Inflammatory macrophage treated with lipopolysaccharide for 1 hour (primary cell): ENCODE measurements around the gene SERTAD2.

Source experiments
- DNase-seq, 2 donors: peaks; one replicate each; pipeline ENCODE4 v3.0.0-alpha.2; 2020 to 2022

The SERTAD2 gene, protein sequence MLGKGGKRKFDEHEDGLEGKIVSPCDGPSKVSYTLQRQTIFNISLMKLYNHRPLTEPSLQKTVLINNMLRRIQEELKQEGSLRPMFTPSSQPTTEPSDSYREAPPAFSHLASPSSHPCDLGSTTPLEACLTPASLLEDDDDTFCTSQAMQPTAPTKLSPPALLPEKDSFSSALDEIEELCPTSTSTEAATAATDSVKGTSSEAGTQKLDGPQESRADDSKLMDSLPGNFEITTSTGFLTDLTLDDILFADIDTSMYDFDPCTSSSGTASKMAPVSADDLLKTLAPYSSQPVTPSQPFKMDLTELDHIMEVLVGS

DNA sequence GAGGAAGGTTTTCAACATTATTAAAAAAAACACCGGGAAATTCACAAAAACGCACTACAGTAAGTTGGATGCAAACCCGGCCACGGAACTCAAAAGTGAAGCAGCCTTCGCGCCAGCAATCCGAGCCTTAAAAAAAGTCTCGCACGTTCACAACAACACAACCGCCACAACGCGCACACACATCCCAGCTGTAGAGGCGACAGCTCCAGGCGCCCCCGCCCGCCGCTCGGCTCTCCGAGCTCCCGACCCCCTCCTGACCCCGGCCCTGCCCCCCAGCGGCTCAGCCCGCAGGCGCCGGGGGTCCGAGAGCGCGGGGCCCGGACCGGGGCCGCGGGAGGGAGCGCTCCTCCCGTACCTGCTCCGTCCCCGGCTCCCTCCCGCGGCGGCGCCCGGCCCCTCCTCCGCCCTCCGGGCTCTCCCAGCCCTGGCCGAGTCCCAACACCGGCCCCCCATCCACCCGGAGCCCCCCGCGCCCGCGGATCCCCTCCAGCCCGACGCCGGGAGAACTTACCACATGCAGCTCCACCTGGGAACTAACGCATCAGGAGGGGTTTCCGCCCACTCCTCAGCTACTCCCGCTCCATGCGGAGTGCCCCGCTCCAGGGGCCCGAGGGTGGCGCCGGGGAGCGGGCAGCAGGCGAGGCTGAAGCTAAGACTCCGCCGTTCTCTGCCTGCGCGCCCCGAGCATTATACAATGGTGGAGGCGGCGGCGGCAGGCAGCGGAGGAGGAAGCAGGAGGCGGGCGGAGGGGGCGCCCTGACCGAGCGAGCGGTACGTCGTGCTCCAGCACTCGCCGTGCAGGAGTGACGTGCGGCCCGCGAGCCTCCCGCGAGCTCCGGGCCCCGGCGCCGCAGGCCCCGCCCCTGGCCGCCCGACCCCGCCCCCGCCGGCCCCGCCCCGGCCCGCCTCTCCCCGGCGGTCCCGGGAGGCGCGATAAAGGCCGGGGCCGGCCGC, at the start of gene SERTAD2:
Gene SERTAD2 (minus strand): TSS at position 805 of the 954 bp plus-strand sequence. CDS start 17,042 bp downstream, outside the sequence.
- DNase-seq = peak; percentile 71 to 77

DNA sequence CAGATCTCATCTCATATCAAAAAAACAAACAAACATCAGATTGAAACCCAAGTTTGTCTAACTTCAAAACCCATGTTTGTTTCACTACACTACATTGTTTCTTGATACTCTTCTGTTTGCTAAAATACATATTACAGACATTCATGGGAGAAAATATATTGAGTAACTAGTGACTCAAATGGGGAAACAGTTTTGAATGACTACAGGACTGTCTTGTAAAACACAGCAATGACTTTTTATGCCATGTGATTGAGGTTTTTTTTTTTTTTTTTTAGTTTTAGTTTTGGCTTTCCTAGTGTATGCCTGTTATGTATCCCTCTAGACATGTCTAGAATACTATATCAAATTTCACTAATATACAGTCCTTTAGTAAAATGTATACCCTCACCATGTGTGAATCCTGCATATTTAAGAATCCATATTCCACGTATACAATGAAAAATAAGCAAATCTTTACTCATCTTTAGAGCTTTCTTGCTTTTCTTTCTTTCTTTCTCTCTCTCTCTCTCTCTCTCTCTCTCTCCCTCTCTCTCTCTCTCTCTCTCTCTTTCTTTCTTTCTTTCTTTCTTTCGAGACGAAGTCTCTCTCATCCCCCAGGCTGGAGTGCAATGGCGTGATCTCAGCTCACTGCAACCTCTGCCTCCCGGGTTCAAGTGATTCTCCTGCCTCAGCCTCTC, 46.6 kb upstream of the SERTAD2 start:
- peak; percentile 89 to 92 for DNase-seq

DNA sequence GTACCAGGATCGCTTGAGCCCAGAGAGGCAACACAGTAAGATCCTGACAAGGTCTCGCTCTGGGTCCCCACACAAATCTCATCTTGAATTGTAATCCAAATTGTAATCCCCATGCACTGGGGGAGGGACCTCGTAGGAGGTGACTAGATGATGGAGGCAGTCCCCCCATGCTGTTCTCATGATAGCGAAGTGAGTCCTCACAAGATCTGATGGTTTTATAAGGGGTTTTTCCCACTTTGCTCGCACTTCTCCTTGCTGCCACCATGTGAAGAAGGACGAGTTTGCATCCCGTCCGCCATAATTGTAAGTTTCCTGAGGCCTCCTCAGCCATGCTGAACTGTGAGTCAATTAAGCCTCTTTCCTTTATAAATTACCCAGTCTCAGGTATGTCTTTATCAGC, 46.0 kb upstream of the SERTAD2 start:
- DNase-seq = peak; percentile 62 to 87

DNA sequence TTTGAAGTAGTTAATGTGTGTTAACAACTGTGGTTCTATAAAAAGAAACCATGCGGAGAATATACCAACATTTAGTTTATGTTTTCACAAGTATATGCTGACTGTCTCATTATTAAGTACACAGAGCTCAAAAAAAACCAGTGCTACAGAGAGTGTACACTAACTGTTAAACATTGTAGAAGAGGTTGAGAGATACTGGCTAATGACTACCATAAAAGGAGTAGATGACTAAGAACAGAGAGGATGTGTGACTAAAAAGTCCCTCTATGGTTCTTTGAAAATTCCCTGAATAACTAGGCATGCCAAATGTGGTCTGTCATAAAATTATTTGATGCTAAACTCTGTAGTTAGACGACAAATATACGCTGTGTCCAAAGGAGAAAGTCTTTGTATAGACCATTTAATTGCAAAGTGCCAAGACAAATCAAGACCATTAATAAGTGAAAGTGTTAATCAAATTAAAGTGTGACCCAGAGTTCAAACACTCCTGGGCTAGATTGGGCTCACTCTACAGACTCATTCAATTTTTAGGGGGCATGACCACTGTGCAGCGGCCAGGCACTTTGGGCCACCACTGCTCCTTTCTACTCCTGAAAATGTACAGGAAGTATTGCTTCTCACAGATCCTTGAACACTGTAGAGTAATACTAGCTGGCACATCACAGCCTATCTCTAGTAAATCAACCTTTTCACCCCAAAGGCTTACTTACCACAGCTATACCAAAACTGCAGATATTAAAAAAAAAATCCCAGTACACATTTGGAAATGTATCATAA, 45.1 kb upstream of the SERTAD2 start:
- DNase-seq = peak; percentile 70 to 90

DNA sequence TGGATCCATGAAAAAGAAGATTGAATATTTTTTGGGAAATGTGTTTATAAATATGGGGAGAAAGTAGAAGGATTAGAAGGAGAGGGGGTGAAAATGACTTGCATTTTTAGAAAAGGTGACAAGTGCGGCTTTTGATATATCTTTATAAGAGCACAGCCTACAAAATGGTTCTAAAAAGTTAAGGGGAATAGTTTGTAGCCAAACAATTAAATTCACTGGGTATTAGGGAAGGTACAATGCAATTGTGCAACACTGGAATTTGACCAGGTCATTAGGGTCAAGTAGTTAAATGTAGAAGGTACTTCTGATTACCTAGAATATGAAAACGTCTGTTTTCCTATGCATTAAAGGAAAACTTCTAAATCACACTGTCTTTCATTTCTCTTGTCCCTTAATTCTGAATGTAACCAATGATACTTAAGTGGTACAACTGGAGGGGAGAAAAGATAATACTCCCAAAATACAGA, 44.5 kb upstream of the SERTAD2 start:
- no peak for DNase-seq

DNA sequence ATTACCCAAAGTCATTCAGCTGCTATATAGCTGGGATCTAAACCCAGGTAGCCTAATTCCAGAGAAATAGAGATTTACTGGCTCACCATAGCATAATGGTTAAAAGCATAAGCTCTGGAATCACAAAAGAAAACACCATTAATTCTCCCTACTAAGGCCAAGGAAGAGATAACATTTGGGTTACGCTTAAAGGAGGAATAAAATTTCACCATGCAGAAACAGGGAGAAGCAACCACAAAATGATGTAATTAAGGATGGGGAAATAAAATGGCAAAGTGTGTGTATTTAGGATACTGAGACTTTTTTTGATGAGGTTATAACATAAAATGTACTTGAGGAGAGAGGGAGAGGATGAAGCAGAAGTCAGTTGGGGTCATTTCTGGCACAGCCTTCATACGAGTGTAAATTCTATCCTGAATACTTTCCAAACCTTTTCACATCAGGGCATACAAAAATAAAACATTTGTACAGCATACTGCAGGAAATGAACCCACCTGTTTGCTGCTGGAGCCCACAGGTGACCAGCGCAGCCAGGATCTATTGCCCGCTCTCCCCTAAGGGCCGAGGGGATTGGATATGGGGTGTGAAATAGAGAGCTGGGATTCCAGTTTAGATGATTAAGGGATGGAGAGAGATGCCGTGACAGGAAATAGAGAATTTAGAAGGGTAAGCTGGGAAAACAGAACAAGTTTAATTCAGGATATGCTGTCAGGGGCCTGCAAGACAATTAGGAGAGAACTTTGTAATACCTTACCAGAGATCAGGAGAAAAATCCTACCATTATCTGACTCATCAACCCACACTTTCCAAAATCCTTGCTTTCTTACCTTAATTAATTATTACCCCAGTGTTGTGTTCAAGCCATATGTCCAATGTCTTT, 43.8 kb upstream of the SERTAD2 start:
- peak; percentile 62 to 69 for DNase-seq

DNA sequence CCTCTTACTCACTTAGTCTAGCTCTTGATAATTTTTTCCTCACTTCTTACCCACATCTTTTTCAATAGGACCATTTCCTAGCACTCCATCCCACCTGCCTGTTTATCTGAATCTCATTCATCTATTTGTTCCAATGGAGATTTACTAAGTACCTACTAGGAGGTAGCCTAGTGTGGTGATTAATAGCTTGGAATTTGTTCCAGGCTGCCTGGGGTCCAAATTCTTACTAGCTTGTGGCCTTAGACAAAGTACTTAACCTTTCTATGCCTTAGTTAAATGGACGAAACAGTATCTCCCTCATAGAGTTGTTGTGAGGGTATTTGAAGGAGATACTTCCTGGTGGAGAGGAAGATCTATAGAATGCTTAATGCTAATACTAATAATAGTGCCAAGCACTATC, 42.9 kb upstream of the SERTAD2 start:
- DNase-seq = no peak

DNA sequence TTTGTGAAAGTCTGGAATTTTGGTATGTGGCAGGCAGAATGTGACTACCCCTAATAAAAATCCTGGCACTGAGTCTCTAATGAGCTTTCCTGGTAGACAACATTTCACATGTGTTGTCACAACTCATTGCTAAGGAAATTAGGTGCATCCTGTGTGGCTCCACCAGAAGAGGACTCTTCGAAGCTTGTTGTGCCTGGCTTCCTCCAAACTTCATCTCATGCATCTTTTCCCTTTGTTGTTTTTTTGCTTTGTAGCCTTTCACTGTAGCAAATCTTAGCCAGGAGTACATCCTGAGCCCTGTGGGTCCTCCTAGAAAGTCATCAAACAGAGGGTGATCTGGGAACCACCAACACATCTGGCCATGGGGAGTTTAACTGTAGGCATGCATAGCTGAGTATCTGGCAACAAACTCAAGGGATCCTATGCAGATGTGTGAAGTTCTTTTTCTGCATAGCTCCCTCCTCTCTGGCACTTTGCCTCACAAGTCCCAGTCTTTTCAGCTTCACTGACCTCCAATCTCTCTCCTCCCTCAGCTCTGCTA, 42.1 kb upstream of the SERTAD2 start:
- no peak for DNase-seq

DNA sequence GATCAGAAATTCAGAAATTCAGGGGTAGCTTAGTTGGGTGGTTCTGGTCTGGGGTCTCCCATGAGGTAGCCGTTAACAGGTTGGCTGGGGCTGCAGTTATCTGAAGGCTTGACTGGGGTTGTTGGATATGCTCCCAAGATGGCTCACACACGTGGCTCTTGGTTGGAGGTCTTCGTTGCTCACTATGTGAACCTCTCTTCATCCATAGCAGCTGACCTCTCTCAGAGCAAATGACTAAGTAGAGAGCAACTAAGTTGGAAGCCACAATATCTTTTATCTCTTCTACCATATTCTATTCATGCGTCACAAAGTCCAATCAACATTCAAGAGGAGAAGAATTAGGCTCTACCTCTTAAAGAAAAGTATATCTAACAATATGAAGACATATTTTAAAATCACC, 38.7 kb upstream of the SERTAD2 start:
- DNase-seq = no peak

DNA sequence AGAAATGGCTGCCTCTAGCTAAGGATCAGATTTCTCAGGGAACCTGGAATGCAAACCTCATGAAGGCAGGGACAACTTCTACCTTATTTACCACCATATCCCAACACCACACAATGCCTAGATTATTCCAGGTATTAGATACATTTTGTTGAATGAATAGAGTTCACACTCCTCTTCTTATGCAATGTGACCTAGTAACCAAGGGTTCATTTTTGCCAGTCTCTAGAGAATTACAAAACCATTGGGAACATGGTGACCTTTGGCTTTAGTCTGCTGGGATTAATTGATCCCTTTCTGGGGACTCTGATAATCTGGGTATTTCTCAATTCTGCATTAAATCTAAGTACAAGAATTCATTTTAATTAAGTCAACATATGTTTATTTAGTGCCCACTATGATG, 35.2 kb upstream of the SERTAD2 start:
- no peak for DNase-seq

DNA sequence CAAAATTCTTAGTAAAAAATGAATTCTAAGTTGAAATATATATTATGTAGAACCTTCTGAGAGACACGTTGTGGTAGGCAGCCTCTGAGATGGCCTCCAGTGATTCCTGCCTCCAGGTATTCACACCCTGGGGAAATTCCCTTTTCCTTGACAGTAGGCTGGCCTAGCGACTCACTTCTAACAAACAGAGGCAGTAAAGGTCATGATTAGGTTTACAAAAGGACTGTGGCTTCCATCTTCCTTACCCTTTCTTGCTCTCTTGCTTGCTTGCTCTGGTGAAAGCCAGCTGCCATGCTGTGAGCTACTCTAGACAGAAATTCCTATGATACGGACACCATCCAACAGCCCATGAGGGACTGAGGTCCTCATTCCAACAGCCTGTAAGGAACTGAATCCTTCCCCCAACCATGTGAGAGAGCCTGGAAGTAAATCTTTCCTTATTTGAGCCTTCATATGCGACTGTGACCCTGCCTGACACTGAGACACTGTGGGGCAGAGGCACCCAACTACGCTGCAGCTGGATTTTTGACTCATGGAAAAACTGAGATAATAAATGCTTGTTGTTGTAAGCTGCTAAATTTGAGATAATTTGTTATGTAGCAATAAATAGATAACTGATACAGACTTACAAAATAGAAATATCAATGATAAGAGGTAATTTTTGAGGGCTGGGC, 32.7 kb upstream of the SERTAD2 start:
- no peak for DNase-seq

DNA sequence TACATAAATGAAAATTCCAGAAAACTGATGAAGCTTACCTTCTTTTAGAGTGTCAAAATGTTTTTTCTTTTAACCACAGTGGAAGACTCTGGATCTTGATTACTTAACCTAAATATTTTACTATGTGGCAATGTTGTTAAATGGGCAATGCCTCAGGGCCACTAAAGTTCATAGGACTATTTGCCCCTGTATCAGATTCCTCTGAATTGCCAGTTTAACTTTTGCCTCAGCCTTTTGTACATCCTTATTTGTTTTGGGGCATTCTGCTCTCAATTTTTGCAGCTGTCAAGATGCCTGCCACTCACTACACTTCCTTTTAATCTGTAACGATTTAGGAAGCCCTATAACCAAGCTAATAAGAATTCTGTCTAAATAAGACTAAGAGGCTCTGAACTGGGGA, 31.7 kb upstream of the SERTAD2 start:
- peak; percentile 65 to 71 for DNase-seq

DNA sequence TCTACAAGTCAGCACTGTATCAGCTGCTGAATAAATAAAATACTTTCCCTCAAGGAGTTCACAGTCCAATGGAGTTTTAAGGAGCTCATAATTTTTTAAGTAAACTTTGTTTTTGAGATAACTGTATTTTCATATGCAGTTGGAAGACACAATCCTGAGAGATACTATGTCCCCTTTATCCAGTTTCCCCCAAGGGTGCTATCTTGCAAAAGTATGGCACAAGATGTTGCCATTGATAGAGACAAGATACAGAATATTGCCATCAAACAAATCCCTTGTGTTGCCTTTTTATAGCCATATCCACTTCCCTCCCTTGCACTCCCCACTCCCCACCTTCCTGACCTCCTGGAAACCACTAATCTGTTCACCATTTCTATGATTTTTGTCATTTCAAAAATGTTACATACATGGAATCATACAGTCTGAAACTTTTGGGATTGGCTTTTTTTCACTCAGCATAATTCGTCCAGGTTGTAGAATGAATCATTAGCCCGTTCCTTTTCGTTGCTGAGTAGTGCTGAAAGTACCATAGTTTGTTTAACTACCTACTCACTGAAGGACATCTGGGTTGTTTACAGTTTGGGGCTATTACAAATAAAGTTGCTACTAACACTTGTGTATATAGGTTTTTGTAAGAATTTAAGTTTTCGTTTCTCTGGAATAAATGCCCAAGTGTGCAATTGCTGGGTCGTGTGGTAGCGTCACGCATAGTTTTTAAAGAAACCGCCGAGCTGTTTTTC, 30.2 kb upstream of the SERTAD2 start:
- DNase-seq = no peak

DNA sequence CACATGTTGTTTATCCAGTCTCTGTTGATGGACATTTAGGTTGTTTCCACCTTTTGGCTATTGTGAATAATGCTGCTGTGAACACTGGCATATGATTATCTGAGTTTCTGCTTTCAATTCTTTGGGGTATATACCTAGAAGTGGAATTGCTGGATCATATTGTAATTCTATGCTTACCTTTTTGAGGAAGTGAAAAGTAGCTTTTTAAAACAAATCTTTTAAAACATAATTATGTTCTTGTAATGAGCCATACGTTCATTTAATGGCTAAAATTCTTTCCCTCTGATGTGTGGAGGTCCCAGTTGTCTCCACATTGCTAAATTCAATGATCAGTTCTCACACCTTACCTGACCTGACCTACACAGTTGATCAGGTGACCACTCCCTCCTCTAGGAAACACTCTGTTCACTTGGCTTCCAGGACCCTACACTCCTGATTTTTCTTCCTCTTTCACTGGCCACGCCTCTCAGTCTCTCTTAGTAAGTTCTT, 27.8 kb upstream of the SERTAD2 start:
- no peak for DNase-seq

DNA sequence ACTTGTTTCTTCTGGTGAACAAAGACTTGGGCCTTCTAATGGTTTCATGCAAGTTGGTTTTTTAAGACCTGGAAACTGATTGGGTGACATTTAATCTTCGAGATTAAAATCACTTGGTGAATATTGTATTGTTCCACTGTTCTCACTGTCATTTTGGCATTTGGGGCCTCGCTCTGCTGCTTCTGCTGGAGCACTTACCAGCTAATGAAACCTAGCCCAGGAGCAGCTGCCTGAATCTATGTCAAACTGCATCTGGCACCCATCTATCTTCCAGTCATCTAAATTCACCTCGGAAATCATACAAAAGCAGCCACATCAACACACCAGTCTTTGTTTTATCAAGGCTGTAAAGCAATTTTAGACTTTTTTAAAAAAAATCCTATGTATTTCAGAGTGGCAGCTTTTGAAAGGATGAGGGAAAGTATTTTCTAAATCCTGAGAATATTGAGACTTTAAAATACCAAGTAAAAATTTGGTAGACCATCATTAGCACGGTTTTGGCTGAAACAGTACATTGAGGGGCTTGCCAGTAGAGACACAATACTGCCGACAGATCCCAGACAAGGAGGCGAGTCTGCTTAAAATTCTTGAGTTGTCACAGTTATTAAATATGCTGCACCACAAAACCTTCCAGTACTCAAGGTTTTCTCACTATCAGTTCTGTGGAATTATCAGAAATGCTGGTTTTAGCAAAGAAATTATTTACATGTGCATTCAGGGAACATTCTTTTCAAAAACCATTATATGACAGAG, 26.1 kb upstream of the SERTAD2 start:
- DNase-seq = no peak

DNA sequence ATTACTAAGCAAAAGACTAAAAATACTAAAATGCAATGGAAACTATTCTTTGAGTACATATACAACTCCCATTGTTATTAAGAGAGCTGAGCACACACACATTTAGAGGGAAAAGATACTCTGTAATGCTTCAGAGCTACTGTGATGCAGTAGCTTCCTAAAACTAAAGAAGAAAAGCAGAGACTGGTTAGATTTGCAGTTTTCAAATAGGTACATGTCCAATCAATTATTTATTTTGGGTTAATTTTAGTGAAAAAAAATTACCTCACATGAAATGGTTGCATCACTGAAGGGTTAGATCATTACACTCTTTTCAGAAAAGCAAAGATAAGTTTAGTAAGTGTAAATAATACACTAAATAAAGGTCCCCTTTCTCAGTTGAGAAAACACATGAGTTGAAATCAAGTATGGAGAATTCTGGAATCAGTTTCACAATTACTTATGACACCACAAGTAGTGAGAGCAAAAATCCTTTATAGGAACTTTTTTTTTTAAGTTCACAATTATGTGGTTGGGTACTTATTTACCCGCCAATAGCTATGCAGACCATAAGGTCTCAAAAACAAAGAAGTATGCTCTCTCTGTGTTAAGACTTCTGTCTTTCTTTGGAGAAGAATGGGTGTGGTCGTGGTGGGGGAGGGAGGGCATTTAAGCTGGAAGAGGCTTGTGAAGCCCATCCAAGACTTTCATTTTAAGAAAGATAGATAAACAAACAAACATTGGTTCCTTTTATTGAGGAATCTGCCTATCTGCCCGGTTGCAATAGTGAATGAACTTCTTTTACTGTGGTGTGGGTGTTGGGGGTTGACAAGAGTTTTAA, 25.3 kb upstream of the SERTAD2 start:
- DNase-seq = peak; percentile 42 to 52

DNA sequence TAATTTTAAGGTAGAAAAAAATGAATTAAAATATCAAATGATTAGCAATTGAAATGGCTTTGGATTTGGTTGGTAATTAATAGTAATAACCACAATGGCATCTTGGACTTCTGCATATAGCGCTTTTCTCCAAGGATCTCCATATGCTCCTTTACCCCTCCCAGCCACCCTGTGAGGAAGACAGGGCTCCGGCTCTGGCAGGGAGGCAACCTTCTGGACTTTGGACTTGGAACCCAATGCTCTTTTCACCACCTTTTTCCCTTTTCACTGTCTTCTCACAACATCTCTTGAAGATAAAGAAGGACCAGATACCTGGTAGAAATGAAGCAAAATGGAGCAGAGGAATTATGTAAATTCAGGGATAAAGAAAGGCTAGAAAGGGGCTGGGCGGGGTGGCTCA, 23.8 kb upstream of the SERTAD2 start:
- no peak for DNase-seq

DNA sequence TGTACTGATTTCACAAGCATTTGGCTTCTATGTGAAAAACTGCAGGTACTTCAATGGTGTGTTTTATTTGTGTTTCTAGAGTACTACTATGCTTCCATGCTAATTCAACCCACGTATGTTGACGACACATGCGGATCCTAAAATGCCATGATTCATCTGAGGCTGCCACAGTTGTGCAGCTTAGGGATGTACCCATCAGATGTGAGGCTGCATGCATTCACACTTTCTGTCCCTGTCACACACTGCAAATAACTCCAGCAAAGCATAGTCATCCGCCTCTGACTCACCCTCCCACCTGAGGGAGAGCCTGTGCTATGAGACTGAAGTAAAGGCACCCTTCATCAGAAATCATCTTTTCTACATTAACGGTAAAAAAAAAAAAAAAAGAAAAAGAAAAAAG, 22.1 kb upstream of the SERTAD2 start:
- DNase-seq = peak; percentile 40 to 81
